AG09309 (cell line): ENCODE results near the gene ADTRP.

ENCODE experiments used
- DNase-seq: peaks from one replicate; pipeline ENCODE4 v3.0.0-alpha.2; 2010; ENCODE audit warnings: low read depth
- H3K4me3 ChIP-seq: 2 replicates; pipeline ENCODE4 v1.5.1; 2011; ENCODE audit warnings: mild to moderate bottlenecking, low read depth, low read length, moderate library complexity; ENCODE audit not compliant: control insufficient read depth
- TF ChIP-seq, protein P1 (sequence below): IDR thresholded peaks from 2 replicates; pipeline ENCODE4 v1.5.1; 2011; ENCODE audit warnings: mild to moderate bottlenecking, low read depth, low read length, inconsistent platforms; ENCODE audit not compliant: insufficient read depth, control insufficient read depth; ENCODE audit errors: missing control alignments

ADTRP gene

DNA sequence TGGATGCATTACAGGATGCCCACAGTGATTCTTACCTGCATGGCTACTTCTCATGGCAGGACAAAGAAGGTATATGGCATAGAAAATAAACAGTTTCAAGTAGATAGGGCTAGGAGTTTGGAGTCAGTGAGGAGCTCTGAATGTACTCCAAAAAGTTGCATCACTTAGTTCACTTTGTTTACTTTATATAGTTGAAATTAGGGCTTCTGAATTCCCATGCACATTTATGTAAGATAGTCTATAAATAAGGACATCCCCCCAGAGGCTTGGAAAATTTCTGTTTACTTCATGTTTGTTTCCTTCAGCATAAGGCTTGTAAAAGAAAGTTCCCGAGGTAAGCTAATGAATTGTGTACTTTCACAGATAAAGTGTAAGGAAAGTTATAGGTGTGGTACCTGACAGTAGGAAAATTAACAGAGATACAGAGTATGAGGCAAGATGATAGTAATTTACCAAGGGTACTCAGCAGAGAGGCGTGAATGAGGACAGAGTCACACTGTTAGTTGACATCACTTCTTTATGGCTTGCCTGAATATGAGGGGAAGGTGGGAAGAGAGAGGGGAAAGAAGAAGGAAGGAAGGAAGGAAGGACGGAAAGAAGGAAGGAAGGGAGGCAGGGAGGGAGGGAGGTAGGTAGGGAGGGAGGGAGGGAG lies 51.1 kb downstream of the ADTRP start:
- no peak overlapping the region for H3K4me3 ChIP-seq
- TF ChIP-seq, protein P1, sequence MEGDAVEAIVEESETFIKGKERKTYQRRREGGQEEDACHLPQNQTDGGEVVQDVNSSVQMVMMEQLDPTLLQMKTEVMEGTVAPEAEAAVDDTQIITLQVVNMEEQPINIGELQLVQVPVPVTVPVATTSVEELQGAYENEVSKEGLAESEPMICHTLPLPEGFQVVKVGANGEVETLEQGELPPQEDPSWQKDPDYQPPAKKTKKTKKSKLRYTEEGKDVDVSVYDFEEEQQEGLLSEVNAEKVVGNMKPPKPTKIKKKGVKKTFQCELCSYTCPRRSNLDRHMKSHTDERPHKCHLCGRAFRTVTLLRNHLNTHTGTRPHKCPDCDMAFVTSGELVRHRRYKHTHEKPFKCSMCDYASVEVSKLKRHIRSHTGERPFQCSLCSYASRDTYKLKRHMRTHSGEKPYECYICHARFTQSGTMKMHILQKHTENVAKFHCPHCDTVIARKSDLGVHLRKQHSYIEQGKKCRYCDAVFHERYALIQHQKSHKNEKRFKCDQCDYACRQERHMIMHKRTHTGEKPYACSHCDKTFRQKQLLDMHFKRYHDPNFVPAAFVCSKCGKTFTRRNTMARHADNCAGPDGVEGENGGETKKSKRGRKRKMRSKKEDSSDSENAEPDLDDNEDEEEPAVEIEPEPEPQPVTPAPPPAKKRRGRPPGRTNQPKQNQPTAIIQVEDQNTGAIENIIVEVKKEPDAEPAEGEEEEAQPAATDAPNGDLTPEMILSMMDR = no peak
- no peak for DNase-seq

DNA sequence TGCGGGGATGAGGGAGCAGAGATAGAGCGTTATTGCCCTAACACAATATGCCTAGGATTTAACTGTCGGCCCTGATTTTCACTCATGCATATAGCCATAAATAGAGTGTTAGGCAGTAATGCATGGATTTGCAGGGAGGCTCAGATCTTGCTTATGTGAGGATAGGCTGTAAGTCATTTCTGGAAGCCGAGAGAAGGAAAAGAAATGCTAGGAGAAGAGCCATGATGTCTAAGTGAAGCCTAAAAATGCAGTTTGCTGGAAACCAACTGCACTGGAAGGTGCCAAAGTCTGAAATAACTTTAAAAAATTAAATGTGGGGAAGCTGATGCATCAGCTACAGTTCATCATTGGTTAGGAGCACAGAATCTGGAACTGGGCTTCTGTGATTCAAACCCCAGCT lies 54.3 kb downstream of the ADTRP start:
- DNase-seq = no peak
- TF ChIP-seq, protein P1 = no peak
- H3K4me3 ChIP-seq = no peak overlapping the region

DNA sequence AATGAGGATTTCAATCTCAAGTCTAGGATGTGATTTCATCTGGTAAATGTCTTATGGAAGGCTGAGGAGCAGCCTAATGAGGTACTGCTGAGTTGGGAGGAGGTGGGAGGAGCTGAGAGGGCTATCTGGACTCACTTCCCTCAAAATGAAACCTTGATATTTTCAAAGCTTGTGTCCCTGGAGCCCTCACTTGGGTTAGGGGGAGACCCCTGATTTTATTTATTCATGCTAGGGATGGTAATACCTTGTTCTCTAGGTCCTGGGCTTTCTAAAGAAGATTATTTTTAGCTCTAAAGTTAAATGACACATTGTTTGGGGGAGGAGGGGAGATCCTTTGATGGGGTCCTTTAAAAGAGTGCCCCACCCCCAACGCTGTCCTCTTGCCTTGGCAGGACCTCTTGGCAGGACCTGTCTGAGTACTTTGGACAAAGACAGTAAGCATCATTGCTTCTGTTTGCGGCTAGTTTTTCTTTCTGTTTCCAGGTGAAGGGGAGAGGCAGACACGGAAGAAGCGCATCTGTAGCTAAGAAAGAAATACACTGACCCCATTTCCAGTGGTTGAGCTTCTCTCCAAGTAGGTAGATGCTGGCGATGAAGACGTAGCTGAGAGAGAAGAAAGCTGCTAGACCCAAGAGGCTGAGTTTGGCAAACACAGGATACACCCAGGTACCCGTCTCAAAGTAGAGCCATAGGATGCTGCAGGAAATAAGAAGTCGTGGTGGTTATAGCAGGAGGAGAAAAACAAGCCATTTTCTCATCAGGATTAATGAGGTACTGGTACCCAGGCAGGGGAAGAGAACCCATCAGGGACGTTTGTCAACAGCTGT lies 55.6 kb downstream of the ADTRP start:
- H3K4me3 ChIP-seq = no peak overlapping the region
- no peak for DNase-seq
- TF ChIP-seq, protein P1 = no peak

DNA sequence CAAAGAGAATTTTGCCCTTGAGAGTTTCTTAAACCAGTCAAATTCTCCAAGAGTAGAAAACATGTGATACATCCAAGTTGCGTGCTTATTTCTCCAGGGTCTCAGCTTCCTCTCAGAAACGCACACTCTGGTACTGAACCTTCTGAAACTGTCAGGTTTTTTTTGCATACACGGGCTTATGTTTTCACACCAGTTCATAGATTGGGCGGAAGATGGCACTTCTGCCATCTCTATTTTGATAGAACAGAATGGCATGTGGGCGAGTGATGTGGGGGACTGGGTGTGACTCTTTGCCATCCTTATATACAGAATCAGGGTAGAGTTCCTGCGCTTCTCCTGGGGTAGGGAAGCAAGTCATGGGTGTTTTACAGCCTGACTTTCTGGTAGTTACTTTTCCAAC lies 56.4 kb downstream of the ADTRP start:
- TF ChIP-seq, protein P1 = no peak
- H3K4me3 ChIP-seq = no peak overlapping the region
- DNase-seq = no peak

DNA sequence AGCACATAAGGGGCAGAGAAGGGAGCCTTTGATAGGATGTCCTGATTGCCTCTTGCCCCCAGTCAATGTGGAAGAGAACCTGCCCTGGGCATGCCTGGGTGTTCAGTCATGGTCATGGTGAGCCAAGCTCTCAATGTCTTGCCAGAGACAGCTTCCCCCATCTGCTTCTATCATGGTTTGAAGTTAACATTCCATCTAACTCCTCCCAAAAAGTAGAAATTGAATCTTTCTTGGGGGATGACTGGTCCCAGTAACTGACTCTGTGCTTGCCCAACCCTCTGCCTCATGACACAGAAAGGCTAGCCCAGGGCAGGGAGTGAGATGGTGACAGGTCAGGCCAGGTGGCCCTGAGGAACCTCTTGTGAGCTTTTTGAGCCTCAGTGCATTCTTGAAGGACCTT lies 60.1 kb downstream of the ADTRP start:
- H3K4me3 ChIP-seq = no peak overlapping the region
- TF ChIP-seq, protein P1 = no peak
- DNase-seq = peak; percentile 11

DNA sequence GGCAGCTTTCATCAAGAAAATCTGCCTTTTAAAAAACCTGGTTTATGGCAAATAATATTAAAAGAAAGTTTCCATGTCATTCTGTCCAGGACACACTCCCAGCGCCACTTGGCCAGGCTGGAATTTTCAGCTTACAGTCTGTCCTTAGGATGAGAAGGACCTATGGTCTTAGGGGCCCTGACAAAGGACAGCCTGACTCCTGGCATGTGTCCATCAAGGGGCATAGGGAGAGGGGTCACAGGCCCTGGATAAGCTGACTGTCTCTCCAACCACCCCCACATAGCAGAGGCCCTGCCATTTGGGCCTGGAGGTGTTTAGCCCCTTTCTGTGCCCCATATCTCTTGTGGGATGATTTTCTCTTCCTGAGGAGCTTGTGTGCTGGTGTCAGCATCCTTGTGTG lies 60.6 kb downstream of the ADTRP start:
- DNase-seq = no peak
- TF ChIP-seq, protein P1 = no peak
- no peak overlapping the region for H3K4me3 ChIP-seq
